ENCODE measurements around the gene GJB1. TPM values are rescaled to one million over a fixed set of nuclear protein-coding genes. Genes with fewer than 3 reads are reported as not detected.

The GJB1 gene
- polyA plus RNA-seq, 2 donors = 0.04 to 0.16 TPM

DNA sequence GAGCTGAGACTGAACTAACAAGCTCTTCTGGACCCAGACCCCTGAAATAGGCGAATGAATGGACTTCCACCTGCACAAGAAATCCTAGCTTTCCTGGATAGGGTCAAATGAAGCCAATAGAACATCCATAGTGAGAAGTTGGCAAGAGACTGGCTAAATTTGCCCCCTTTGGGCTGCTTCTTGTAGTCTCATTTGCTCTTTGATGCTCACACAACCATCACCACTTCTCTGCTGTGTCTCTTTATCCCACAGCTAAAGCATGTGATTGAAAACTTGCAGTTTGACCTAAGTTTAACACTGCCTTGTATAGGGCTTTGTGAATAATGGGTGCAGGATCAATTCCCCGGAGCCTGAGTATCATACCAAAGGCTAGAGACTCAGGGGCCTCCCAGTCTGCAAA, 40.2 kb upstream of the GJB1 start:
- H3K36me3 ChIP-seq (ENCODE audit: control insufficient read depth in 2 of 2, insufficient read depth in 2 of 2, low read length in 1 of 2) = no peaks in the 10 kb centered on the region
- H3K27me3 ChIP-seq (ENCODE audit: control insufficient read depth in 1 of 2, insufficient read depth in 2 of 2, low read length in 2 of 2) = no peaks in the 10 kb centered on the region
- H3K27ac ChIP-seq (ENCODE audit: low read depth in 2 of 2, low read length in 1 of 2) = peak overlapping the region; percentile 80 to 87
- peaks cover 0 to 3% of the 10 kb centered on the region in 2 donors for H3K4me1 ChIP-seq (ENCODE audit: control insufficient read depth in 2 of 2, insufficient read depth in 2 of 2, low read length in 1 of 2)
- H3K4me3 ChIP-seq (ENCODE audit: low read depth in 1 of 2, low read length in 2 of 2) = peak overlapping the region in 1 of 2 donors; percentile 31
- H3K9me3 ChIP-seq (ENCODE audit: control insufficient read depth in 2 of 2, insufficient read depth in 1 of 2, low read depth in 1 of 2, low read length in 1 of 2) = no peaks in the 10 kb centered on the region
- 44 to 48% methylated on average over 2 of the region's 2 CpGs for WGBS, 2 donors

DNA sequence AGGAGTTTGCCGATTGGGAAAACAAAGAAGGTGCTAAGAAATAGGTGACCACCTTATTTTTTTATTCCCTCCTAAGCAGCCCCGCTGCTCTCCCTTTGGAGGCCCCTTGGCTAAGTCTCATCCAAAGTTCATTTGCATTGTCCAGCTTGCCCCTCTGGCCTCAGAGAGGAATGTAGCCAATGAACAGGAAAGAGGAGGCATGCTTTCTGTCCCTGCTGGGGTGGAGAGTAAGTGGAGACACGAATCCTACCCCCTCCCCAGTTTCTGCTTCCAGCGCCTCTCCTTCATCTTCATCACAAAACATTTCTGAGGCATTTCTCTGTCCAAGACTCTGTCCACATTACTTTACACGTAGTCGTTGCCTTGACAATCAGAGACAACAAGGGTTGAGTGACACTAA, 39.7 kb upstream of the GJB1 start:
- Histone ChIP-seq H3K9me3 (ENCODE audit: control insufficient read depth in 2 of 2, insufficient read depth in 1 of 2, low read depth in 1 of 2, low read length in 1 of 2) (no peaks in the 10 kb centered on the region), H3K4me3 (ENCODE audit: low read depth in 1 of 2, low read length in 2 of 2) (no peak overlapping the region), H3K36me3 (ENCODE audit: control insufficient read depth in 2 of 2, insufficient read depth in 2 of 2, low read length in 1 of 2) (no peaks in the 10 kb centered on the region), H3K27me3 (ENCODE audit: control insufficient read depth in 1 of 2, insufficient read depth in 2 of 2, low read length in 2 of 2) (no peaks in the 10 kb centered on the region), H3K4me1 (ENCODE audit: control insufficient read depth in 2 of 2, insufficient read depth in 2 of 2, low read length in 1 of 2) (peaks cover 0 to 3% of the 10 kb centered on the region in 2 donors), H3K27ac (ENCODE audit: low read depth in 2 of 2, low read length in 1 of 2) (no peak overlapping the region)
- 59 to 74% methylated on average over 6 of the region's 6 CpGs for WGBS, 2 donors

DNA sequence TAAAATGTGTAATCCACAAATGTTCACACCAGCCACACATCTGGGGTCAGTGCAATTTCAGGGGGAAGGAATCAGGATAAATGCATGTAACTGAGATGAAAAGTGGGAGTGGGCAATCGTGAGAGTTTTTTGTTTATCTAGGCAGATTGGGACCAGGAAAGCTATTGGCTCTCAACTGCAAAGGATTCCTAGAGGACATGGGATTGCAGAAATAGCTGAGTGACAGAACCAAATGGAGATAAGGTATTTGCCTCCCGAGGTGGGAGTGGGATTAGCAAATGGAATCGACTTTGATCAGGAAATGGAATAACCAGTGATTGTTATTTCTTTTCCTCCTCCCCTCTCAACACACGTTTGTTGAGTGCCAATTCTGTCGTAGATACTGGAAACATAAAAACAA, 38.9 kb upstream of the GJB1 start:
- no peak overlapping the region for H3K4me3 ChIP-seq (ENCODE audit: low read depth in 1 of 2, low read length in 2 of 2)

DNA sequence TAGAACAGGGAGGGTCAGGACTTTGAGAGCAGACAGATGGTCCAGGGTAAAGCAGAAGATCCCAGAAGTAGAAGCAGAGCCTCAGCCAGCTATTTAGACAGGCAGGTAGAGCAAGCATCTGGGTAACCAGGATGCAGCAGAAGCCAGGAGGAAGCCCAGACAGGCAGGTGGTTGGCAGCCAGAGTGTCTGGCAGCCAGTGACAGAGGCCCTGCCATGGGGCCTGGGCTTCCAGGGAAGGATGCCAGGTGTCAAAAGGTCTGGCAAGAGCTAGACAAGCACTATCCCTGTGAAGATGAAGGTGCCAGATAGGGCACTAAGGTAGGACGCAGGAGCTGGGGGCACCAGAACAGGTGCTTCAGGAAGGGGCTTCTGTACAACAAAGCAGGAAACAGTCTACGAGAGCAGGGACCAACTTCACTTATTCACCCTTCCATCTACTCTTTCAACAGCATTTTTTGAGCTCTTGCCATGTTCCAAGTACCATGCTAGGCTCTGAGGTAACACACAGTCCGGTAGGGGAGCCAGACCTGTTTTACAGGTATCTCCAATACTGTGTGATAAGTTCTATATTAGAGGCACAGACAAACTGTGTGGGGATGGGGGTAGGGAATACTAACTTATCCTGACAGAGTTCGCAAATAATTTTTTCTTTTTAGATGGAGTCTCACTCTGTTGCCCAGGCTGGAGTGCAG, 38.1 kb upstream of the GJB1 start:
- Histone ChIP-seq H3K4me1 (ENCODE audit: control insufficient read depth in 2 of 2, insufficient read depth in 2 of 2, low read length in 1 of 2) (peaks cover 0 to 3% of the 10 kb centered on the region in 2 donors), H3K4me3 (ENCODE audit: low read depth in 1 of 2, low read length in 2 of 2) (no peak overlapping the region), H3K9me3 (ENCODE audit: control insufficient read depth in 2 of 2, insufficient read depth in 1 of 2, low read depth in 1 of 2, low read length in 1 of 2) (no peaks in the 10 kb centered on the region), H3K36me3 (ENCODE audit: control insufficient read depth in 2 of 2, insufficient read depth in 2 of 2, low read length in 1 of 2) (no peaks in the 10 kb centered on the region), H3K27me3 (ENCODE audit: control insufficient read depth in 1 of 2, insufficient read depth in 2 of 2, low read length in 2 of 2) (no peaks in the 10 kb centered on the region), H3K27ac (ENCODE audit: low read depth in 2 of 2, low read length in 1 of 2) (peak overlapping the region in 1 of 2 donors; percentile 6)
- 67 to 72% methylated on average over 4 of the region's 4 CpGs for WGBS, 2 donors

More for the DNA sequence above, 38.9 kb upstream of the GJB1 start:
- no peak overlapping the region for H3K27ac ChIP-seq (ENCODE audit: low read depth in 2 of 2, low read length in 1 of 2)
- H3K27me3 ChIP-seq (ENCODE audit: control insufficient read depth in 1 of 2, insufficient read depth in 2 of 2, low read length in 2 of 2) = no peaks in the 10 kb centered on the region
- no peaks in the 10 kb centered on the region for H3K36me3 ChIP-seq (ENCODE audit: control insufficient read depth in 2 of 2, insufficient read depth in 2 of 2, low read length in 1 of 2)
- H3K9me3 ChIP-seq (ENCODE audit: control insufficient read depth in 2 of 2, insufficient read depth in 1 of 2, low read depth in 1 of 2, low read length in 1 of 2) = no peaks in the 10 kb centered on the region
- peaks cover 0 to 3% of the 10 kb centered on the region in 2 donors for H3K4me1 ChIP-seq (ENCODE audit: control insufficient read depth in 2 of 2, insufficient read depth in 2 of 2, low read length in 1 of 2)
- 47 to 51% methylated on average over 5 of the region's 5 CpGs for WGBS, 2 donors

DNA sequence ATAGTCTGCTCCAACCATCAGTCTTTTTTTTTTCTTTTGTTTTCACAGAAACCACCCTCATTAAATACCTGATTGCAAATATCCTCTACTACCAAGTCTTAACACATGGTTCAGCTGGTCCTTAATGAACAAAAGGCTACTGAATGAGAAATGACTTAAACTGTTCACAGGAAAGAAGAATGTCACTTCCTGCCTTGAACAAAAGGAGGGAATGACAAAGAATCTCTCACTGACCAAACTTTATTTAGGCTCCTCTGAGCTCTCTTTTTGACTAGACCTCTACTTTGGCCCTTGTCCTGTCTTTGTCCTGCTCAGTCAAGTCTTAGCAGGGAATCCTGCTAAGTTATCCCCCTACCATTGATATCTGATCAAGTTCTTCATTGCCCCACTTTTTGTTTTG, 31.8 kb upstream of the GJB1 start:
- no peaks in the 10 kb centered on the region for H3K27me3 ChIP-seq (ENCODE audit: control insufficient read depth in 1 of 2, insufficient read depth in 2 of 2, low read length in 2 of 2)
- H3K36me3 ChIP-seq (ENCODE audit: control insufficient read depth in 2 of 2, insufficient read depth in 2 of 2, low read length in 1 of 2) = no peaks in the 10 kb centered on the region
- H3K27ac ChIP-seq (ENCODE audit: low read depth in 2 of 2, low read length in 1 of 2) = no peak overlapping the region
- no peaks in the 10 kb centered on the region for H3K9me3 ChIP-seq (ENCODE audit: control insufficient read depth in 2 of 2, insufficient read depth in 1 of 2, low read depth in 1 of 2, low read length in 1 of 2)
- no peak overlapping the region for H3K4me3 ChIP-seq (ENCODE audit: low read depth in 1 of 2, low read length in 2 of 2)
- no peaks in the 10 kb centered on the region for H3K4me1 ChIP-seq (ENCODE audit: control insufficient read depth in 2 of 2, insufficient read depth in 2 of 2, low read length in 1 of 2)

DNA sequence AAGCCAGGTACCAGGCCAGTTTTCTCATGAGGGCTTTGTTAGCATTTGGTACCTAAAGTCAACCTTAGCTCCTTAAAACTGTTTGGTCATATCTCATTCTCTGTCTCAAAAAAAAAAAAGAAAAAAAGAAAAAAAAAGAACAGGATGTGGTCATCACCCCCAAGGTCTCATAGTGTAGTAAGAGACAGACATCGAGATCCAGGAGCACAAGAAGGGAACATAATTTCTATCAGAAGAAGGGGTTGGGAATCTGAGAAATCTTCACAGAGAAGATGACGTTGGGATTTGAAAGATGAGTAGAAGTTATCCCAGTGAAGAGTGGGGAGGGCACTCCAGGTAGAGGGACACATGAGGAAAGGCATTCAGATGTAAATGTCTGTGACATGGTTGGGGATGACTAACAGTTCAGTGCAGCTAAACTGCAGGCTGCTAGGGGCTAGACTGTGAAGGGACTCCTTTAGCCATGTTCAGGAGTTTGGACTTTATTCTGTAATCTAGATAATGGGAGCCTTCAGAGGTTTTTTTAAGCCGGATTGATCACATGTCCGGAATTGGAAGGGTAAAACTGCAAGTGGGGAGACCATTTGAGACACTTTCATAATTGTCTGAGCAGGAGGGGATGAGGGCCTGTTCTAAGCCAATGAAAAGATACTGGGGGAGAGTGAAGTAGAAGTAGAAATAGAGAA, 26.9 kb upstream of the GJB1 start:
- Histone ChIP-seq H3K27ac (ENCODE audit: low read depth in 2 of 2, low read length in 1 of 2) (no peak overlapping the region), H3K9me3 (ENCODE audit: control insufficient read depth in 2 of 2, insufficient read depth in 1 of 2, low read depth in 1 of 2, low read length in 1 of 2) (no peaks in the 10 kb centered on the region), H3K4me3 (ENCODE audit: low read depth in 1 of 2, low read length in 2 of 2) (no peak overlapping the region), H3K4me1 (ENCODE audit: control insufficient read depth in 2 of 2, insufficient read depth in 2 of 2, low read length in 1 of 2) (no peaks in the 10 kb centered on the region), H3K36me3 (ENCODE audit: control insufficient read depth in 2 of 2, insufficient read depth in 2 of 2, low read length in 1 of 2) (no peaks in the 10 kb centered on the region), H3K27me3 (ENCODE audit: control insufficient read depth in 1 of 2, insufficient read depth in 2 of 2, low read length in 2 of 2) (no peaks in the 10 kb centered on the region)
- 61 to 65% methylated on average over 4 of the region's 4 CpGs for WGBS, 2 donors

DNA sequence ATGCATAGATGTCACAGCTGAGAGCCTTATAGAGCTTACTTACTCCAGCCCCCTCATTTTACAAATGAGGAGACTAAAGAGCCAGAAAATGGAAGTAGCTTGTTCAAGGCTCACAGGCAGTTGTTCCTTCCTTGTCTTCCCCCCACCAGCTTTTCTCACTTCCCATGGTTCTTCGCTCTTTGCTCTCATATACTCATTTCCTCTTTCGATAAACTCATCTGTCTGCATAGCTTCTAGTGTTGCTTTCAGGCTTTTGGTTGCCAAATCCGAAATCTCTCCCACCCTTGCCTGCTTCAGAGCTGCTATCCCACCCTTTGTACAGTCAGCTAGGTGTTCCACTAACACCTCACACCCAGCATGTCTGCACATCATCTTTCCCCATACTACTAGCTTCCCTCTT, 25.0 kb upstream of the GJB1 start:
- no peak overlapping the region for H3K27ac ChIP-seq (ENCODE audit: low read depth in 2 of 2, low read length in 1 of 2)

DNA sequence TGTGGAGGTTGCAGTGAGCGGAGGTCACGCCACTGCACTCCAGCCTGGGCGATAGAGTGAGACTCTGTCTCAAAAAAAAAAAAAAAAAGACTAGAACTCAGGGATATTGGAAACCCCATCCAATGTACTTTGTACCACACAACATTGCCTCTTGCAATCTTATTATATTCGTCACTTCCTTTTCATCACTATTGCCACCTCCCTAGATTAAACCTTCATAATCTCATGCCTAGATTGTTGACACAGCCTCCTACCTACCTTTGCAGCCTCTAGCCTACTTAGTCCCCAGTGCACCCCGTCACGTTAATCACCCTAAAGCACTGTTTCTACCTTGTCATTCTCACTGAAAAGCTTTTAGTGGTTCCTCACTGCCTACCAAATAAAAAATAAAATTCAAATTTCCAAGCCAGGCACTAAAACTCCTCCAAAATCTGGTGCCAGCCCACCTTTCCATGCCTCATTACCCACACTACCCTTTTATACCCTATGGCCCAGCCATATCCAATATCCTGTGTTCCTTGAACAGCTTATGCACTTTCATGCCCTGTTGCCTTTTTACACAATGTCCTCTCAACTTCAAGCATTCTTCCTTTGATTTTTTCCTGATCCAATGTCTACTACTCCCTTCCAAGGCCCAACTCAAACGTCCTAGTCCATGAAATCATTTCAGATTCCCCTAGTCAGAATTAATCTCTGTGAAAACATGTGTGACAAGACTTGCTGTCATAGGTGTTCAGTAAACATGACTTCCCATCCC, 23.6 kb upstream of the GJB1 start:
- Histone ChIP-seq H3K27me3 (ENCODE audit: control insufficient read depth in 1 of 2, insufficient read depth in 2 of 2, low read length in 2 of 2) (no peaks in the 10 kb centered on the region), H3K9me3 (ENCODE audit: control insufficient read depth in 2 of 2, insufficient read depth in 1 of 2, low read depth in 1 of 2, low read length in 1 of 2) (no peaks in the 10 kb centered on the region), H3K36me3 (ENCODE audit: control insufficient read depth in 2 of 2, insufficient read depth in 2 of 2, low read length in 1 of 2) (no peaks in the 10 kb centered on the region), H3K4me3 (ENCODE audit: low read depth in 1 of 2, low read length in 2 of 2) (no peak overlapping the region), H3K27ac (ENCODE audit: low read depth in 2 of 2, low read length in 1 of 2) (no peak overlapping the region), H3K4me1 (ENCODE audit: control insufficient read depth in 2 of 2, insufficient read depth in 2 of 2, low read length in 1 of 2) (no peaks in the 10 kb centered on the region)
- 80 to 87% methylated on average over 7 of the region's 7 CpGs for WGBS, 2 donors

More for the DNA sequence above, 25.0 kb upstream of the GJB1 start:
- no peaks in the 10 kb centered on the region for H3K4me1 ChIP-seq (ENCODE audit: control insufficient read depth in 2 of 2, insufficient read depth in 2 of 2, low read length in 1 of 2)
- 56 to 72% methylated on average over 3 of the region's 3 CpGs for WGBS, 2 donors
- H3K9me3 ChIP-seq (ENCODE audit: control insufficient read depth in 2 of 2, insufficient read depth in 1 of 2, low read depth in 1 of 2, low read length in 1 of 2) = no peaks in the 10 kb centered on the region
- no peaks in the 10 kb centered on the region for H3K36me3 ChIP-seq (ENCODE audit: control insufficient read depth in 2 of 2, insufficient read depth in 2 of 2, low read length in 1 of 2)
- H3K4me3 ChIP-seq (ENCODE audit: low read depth in 1 of 2, low read length in 2 of 2) = no peak overlapping the region
- H3K27me3 ChIP-seq (ENCODE audit: control insufficient read depth in 1 of 2, insufficient read depth in 2 of 2, low read length in 2 of 2) = no peaks in the 10 kb centered on the region

DNA sequence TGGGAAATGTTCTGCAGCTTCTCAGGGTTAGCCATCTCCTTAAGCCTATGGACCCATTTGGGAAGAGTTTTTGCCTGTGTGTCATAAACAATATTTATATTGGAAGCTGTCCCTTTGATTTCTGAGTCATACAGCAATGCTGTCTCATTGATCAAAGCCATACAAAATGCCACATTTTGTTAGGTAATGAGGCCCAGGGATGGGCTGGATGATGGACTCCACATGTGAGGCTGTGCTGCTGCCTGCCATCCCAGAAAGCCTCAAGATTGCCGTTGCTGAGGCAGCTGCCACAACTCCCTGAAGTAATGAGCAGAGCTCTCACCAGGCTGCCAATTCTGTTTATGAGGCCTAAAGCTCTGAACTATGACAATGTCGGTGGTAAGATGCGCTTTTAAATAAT, 12.2 kb upstream of the GJB1 start:
- H3K27me3 ChIP-seq (ENCODE audit: control insufficient read depth in 1 of 2, insufficient read depth in 2 of 2, low read length in 2 of 2) = no peaks in the 10 kb centered on the region
- no peaks in the 10 kb centered on the region for H3K36me3 ChIP-seq (ENCODE audit: control insufficient read depth in 2 of 2, insufficient read depth in 2 of 2, low read length in 1 of 2)
- H3K27ac ChIP-seq (ENCODE audit: low read depth in 2 of 2, low read length in 1 of 2) = no peak overlapping the region
- 59 to 61% methylated on average over 3 of the region's 3 CpGs for WGBS, 2 donors
- H3K4me1 ChIP-seq (ENCODE audit: control insufficient read depth in 2 of 2, insufficient read depth in 2 of 2, low read length in 1 of 2) = no peaks in the 10 kb centered on the region
- no peaks in the 10 kb centered on the region for H3K9me3 ChIP-seq (ENCODE audit: control insufficient read depth in 2 of 2, insufficient read depth in 1 of 2, low read depth in 1 of 2, low read length in 1 of 2)
- H3K4me3 ChIP-seq (ENCODE audit: low read depth in 1 of 2, low read length in 2 of 2) = no peak overlapping the region

Measured in esophagus (tissue), 2 donors.